Measurements from ENCODE around the gene SKIC8.

DNA sequence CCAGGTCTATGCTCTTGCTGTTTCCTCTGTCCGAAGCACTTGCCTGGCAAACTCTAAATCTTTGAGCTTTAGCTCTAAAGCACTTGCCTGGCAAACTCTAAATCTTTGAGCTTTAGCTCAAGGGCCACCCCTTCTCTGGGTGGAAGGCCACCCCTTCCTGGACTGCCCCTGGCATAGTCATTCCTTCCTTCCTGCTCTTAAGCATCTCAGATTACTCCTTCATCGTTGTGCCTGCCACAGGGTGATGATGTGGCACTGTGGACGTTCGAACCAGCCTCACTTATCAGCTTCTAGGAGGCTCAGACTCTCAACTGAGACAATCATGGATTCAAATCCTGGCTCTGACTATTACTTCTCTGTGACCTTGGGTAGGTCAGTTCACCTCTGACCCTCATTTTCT lies 30.2 kb upstream of the SKIC8 start:
- TF ChIP-seq, protein P1, sequence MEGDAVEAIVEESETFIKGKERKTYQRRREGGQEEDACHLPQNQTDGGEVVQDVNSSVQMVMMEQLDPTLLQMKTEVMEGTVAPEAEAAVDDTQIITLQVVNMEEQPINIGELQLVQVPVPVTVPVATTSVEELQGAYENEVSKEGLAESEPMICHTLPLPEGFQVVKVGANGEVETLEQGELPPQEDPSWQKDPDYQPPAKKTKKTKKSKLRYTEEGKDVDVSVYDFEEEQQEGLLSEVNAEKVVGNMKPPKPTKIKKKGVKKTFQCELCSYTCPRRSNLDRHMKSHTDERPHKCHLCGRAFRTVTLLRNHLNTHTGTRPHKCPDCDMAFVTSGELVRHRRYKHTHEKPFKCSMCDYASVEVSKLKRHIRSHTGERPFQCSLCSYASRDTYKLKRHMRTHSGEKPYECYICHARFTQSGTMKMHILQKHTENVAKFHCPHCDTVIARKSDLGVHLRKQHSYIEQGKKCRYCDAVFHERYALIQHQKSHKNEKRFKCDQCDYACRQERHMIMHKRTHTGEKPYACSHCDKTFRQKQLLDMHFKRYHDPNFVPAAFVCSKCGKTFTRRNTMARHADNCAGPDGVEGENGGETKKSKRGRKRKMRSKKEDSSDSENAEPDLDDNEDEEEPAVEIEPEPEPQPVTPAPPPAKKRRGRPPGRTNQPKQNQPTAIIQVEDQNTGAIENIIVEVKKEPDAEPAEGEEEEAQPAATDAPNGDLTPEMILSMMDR (IDR thresholded peaks at IDR 0.05; ENCODE audit: insufficient read depth, low read depth, low read length), result no peak
- no peak for TF ChIP-seq EZH2 (IDR thresholded peaks at IDR 0.05; ENCODE audit: insufficient read depth, low read length)

Measured in astrocyte (in vitro differentiated cells and primary cell).